Colonic mucosa (tissue), 4 donors: ENCODE measurements around the gene FAIM2. TPM values are rescaled to one million over a fixed set of nuclear protein-coding genes. Genes with fewer than 3 reads are reported as not detected.

Experiments
- DNase-seq: peaks from one replicate; pipeline ENCODE4 v3.0.0-alpha.2; 2020
- H3K27ac ChIP-seq: fragments of 200-600 bp; one replicate; pipeline ENCODE4 v1.8.0; 2021
- H3K27me3 ChIP-seq: fragments of 200-600 bp; one replicate; pipeline ENCODE4 v1.8.0; 2021
- H3K36me3 ChIP-seq: fragments of 200-600 bp; one replicate; pipeline ENCODE4 v1.8.0; 2021
- H3K4me1 ChIP-seq: fragments of 200-600 bp; one replicate; pipeline ENCODE4 v1.8.0; 2021; ENCODE audit warnings: mild to moderate bottlenecking
- H3K4me3 ChIP-seq: fragments of 200-600 bp; one replicate; pipeline ENCODE4 v1.8.0; 2021
- H3K9ac ChIP-seq, 2 donors: one replicate each; pipeline ENCODE4 v1.7.0; 2013; ENCODE audit warnings: control low read depth in 2 of 2, low read depth in 2 of 2, low read length in 2 of 2
- H3K9me3 ChIP-seq: fragments of 200-600 bp; one replicate; pipeline ENCODE4 v1.8.0; 2021
- intact Hi-C: fragments of 100-400 bp; cut with DNase I; formaldehyde crosslinking; loops from one replicate; pipeline ENCODE4 v1.14.1; 2022
- total RNA-seq, 2 donors: library from RNA; stranded (reverse); fragmentation: NEBNext Ultra II Directional in 1 of 2; extraction: Animal tissue kit (Norgen Biotek cat#: 25700) in 1 of 2; gene quantifications; one replicate each; pipeline ENCODE4 v1.2.1, GENCODE V29; 2021
- TF ChIP-seq, protein P1 (sequence below): fragments of 200-600 bp; IDR thresholded peaks from one replicate; pipeline ENCODE4 v1.8.0; 2022; ENCODE audit warnings: antibody characterized with exemption, mild to moderate bottlenecking
- donor health status: healthy.
- donor health status: DM: no; HTN: no; CAD: no.
- donor health status: DM: no; HTN: no; CAD: no.

The FAIM2 gene
- total RNA-seq, 2 donors from 2014 or later, result 2.8 to 3.6 TPM

DNA sequence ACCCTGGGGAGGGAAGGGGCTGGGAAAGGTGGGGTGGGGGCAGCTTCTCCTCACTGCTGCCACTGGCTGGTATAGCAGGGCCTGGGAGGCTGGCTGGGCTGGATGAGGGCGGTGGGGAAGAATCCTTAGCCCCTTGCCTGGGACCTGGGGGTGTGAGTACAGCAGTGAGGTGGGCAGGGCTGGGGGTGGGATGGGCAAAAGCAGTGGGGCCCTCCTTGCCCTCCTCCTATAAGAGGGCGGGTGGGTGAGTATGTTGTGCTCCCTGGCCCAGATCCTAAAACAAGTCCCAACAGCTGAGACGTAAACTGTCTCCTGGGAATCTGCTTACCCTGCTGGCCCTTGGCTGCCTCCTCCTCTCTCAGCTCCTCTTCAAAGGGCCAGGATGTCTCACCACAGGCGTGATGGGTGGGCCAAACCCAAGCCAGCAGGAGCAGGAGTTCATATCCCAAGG is 77.7 kb downstream of the FAIM2 start:
- Histone ChIP-seq H3K27me3 (no peaks in the 10 kb centered on the region), H3K9ac (peak overlapping the region in 1 of 2 donors; percentile 32), H3K4me1 (no peaks in the 10 kb centered on the region), H3K9me3 (no peaks in the 10 kb centered on the region), H3K36me3 (no peaks in the 10 kb centered on the region), H3K4me3 (no peak overlapping the region), H3K27ac (no peak overlapping the region)
- TF ChIP-seq, protein P1, sequence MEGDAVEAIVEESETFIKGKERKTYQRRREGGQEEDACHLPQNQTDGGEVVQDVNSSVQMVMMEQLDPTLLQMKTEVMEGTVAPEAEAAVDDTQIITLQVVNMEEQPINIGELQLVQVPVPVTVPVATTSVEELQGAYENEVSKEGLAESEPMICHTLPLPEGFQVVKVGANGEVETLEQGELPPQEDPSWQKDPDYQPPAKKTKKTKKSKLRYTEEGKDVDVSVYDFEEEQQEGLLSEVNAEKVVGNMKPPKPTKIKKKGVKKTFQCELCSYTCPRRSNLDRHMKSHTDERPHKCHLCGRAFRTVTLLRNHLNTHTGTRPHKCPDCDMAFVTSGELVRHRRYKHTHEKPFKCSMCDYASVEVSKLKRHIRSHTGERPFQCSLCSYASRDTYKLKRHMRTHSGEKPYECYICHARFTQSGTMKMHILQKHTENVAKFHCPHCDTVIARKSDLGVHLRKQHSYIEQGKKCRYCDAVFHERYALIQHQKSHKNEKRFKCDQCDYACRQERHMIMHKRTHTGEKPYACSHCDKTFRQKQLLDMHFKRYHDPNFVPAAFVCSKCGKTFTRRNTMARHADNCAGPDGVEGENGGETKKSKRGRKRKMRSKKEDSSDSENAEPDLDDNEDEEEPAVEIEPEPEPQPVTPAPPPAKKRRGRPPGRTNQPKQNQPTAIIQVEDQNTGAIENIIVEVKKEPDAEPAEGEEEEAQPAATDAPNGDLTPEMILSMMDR, result no peak
- intact Hi-C loops, result no loop called here
- no peak for DNase-seq

DNA sequence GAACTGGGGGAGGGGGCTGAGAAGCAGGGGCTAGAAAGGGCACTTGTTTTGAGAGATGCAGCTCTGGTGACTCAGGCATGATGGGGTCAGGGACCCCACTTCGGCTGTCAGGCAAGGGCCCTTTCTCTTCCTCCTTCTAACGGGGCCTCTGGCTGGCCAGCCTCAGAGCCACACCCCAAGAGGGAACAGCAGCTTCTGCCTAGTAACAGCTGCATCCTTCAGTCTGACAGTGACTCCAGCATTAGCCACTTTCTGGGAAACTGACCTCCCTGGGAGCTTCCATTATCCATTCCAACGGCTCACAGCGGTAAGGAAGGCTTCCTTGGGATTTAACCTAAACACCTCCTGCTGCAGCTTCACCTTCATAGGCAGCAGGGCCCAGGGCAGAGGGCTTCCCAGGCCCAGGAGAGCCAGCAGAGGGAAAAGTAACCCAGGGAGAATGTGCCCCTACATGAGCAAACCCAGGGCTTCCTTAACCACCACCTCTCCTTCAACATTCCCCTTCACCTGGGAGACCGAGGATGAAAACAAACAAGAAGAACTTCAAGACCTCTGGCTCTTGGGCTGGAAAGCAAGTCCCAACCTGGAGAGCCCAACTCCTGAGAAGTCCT is 78.2 kb downstream of the FAIM2 start:
- Histone ChIP-seq H3K36me3 (no peaks in the 10 kb centered on the region), H3K27me3 (no peaks in the 10 kb centered on the region), H3K9me3 (no peaks in the 10 kb centered on the region), H3K27ac (peak overlapping the region; percentile 44), H3K9ac (peak overlapping the region in 1 of 2 donors; percentile 32), H3K4me1 (no peaks in the 10 kb centered on the region), H3K4me3 (no peak overlapping the region)
- DNase-seq, result no peak
- intact Hi-C loops, result no loop called here
- TF ChIP-seq, protein P1, result no peak

DNA sequence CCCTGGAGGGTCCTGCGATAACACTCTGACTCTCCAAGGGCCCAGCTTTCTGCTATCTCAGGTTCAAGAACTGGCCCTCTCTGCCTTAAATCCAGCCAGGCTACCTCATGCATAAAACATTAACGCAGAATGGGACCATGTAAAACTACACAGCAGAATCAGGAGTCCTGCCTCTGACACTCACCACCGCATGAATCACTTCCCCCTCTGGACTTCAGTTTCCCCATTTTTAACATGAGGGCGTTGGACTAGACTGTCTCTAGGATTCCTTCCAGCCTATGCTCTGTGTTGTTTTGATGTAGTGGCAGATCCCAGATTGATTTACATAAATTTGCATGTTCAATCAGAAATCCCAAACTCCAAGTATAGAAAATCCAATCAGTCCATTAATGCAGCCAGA is 78.8 kb downstream of the FAIM2 start:
- Histone ChIP-seq H3K27ac (peak overlapping the region; percentile 44), H3K4me1 (no peaks in the 10 kb centered on the region), H3K36me3 (no peaks in the 10 kb centered on the region), H3K27me3 (no peaks in the 10 kb centered on the region), H3K9me3 (no peaks in the 10 kb centered on the region), H3K9ac (no peak overlapping the region), H3K4me3 (no peak overlapping the region)
- intact Hi-C loops, result no loop called here
- TF ChIP-seq, protein P1, result no peak
- DNase-seq, result no peak

DNA sequence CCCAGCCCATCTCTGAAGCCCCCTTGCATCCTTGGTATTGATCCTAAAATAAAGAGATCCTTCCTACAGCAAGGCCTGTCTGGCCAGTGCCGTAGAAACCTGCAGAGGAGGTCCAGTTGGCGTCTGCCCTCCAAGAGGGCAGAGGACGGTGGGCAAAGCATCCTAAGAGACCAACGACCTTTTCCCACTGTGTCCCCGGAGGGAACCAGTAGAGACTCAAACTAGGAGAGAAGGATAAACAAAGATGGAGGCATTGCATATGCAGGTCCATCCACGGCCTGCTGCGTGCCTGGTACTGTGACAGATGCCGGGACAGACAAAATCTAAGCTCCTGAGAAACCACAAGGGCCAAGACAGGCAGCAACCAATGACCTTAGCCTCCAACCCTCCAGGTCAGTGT is 79.3 kb downstream of the FAIM2 start:
- Histone ChIP-seq H3K27me3 (no peaks in the 10 kb centered on the region), H3K27ac (no peak overlapping the region), H3K4me1 (no peaks in the 10 kb centered on the region), H3K9me3 (no peaks in the 10 kb centered on the region), H3K9ac (no peak overlapping the region), H3K36me3 (no peaks in the 10 kb centered on the region), H3K4me3 (no peak overlapping the region)
- no peak for DNase-seq
- intact Hi-C loops, result no loop called here
- TF ChIP-seq, protein P1, result no peak

DNA sequence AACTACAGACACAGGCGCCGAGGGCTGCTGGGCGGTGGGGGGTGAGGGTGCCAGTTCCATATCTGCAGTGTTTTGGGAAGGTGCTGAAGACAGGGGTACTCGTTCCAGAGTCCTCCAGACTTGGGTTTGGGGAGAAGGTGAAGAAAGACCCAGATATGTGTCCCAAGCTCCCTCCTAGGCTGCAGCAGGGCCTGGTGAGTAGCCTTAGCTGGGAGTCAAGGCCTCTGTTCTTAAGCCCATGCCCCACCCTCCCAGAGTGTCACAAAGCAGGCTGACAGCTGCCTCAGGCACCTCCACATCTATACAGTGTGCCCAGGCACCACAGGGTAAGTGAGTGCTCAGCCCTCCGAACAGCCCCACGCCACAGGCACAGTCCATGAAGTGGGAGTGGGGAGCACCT is 79.7 kb downstream of the FAIM2 start:
- Histone ChIP-seq H3K9me3 (no peaks in the 10 kb centered on the region), H3K27ac (no peak overlapping the region), H3K27me3 (no peaks in the 10 kb centered on the region), H3K4me1 (no peaks in the 10 kb centered on the region), H3K36me3 (no peaks in the 10 kb centered on the region), H3K4me3 (no peak overlapping the region), H3K9ac (no peak overlapping the region)
- intact Hi-C loops, result no loop called here
- DNase-seq, result no peak
- TF ChIP-seq, protein P1, result no peak
